Calu3 (cell line): ENCODE data around the gene SNX27. TPM values are rescaled to one million over a fixed set of nuclear protein-coding genes. Genes with fewer than 3 reads are reported as not detected.
"Not testable (repeated sequence)": the region's sequence is repeated elsewhere in the genome, so short reads cannot be mapped to it uniquely, and the experiment has no call there.

Experiments used
- BruUV-seq: library from RNA; stranded (reverse); fragments of 400-500 nt; replicated peaks from 2 replicates; lab custom pipeline; 2021; lab: Mats Ljungman, UMichigan
- CTCF ChIA-PET: fragments of 300-600 bp; sonication (Branson Sonifier 250); formaldehyde crosslinking; loops from one replicate; lab custom pipeline; 2022; ENCODE audit warnings: antibody characterized with exemption; lab: Charles Lee
- DNase-seq: peaks from one replicate; pipeline ENCODE4 v3.0.0; 2022
- H3K27ac Mint-ChIP-seq: one replicate; pipeline ENCODE4 v1.8.0; 2022; ENCODE audit warnings: mixed read lengths; ENCODE audit not compliant: unreplicated experiment
- H3K27me3 Mint-ChIP-seq: one replicate; pipeline ENCODE4 v1.8.0; 2022; ENCODE audit warnings: mixed read lengths; ENCODE audit not compliant: unreplicated experiment
- H3K36me3 Mint-ChIP-seq: one replicate; pipeline ENCODE4 v1.8.0; 2022; ENCODE audit warnings: mild to moderate bottlenecking, moderate library complexity, mixed read lengths; ENCODE audit not compliant: insufficient read depth, unreplicated experiment
- H3K4me1 Mint-ChIP-seq: one replicate; pipeline ENCODE4 v1.8.0; 2022; ENCODE audit warnings: mild to moderate bottlenecking, low read depth, mixed read lengths; ENCODE audit not compliant: unreplicated experiment
- H3K4me3 Mint-ChIP-seq: one replicate; pipeline ENCODE4 v1.8.0; 2022; ENCODE audit warnings: mild to moderate bottlenecking, low read depth, moderate library complexity, mixed read lengths; ENCODE audit not compliant: unreplicated experiment
- H3K9me3 Mint-ChIP-seq: one replicate; pipeline ENCODE4 v1.8.0; 2022; ENCODE audit warnings: low read depth, mixed read lengths; ENCODE audit not compliant: unreplicated experiment
- CTCF ChIP-seq: fragments of 200-600 bp; IDR thresholded peaks from one replicate; pipeline ENCODE4 v1.8.0; 2022; ENCODE audit warnings: antibody characterized with exemption; ENCODE audit not compliant: unreplicated experiment
- intact Hi-C: fragments of 100-400 bp; cut with micrococcal nuclease; formaldehyde crosslinking; loops from one replicate; pipeline ENCODE4 v1.10.0; 2022; ENCODE audit not compliant: unreplicated experiment
- total RNA-seq: library from RNA; stranded (reverse); gene quantifications from 2 replicates; pipeline ENCODE4 v1.2.3, GENCODE V29; 2022

Gene SNX27
- total RNA-seq, 1 experiment from 2014 or later, result 57.1 TPM

GRCh38 chr1:151639466-151639865, 27.6 kb downstream of the SNX27 start:
- Mint-ChIP-seq H3K4me3 (peak overlapping the region; percentile 66), H3K27ac (peak overlapping the region; percentile 90)
- CTCF ChIA-PET, result interaction anchor here (0.5 to 2.9 kb wide), 8 partner anchors 12 to 200 kb away, joined by 3 to 12 read pairs (median 5); partner anchors contain the start of gene C2CD4D

GRCh38 chr1:151641229-151641628, 29.4 kb downstream of the SNX27 start:
- DNase-seq, result no peak

More at GRCh38 chr1:151639466-151639865, 27.6 kb downstream of the SNX27 start:
- Mint-ChIP-seq H3K36me3 (peaks cover 4% of the 10 kb centered on the region), H3K27me3 (no peaks in the 10 kb centered on the region), H3K4me1 (peaks cover 37% of the 10 kb centered on the region), H3K9me3 (no peaks in the 10 kb centered on the region)
- no TSS peak for BruUV-seq
- peak; percentile 15 for DNase-seq
- intact Hi-C loops, result loop anchor here (2.0 kb wide), 1 partner anchor 41 kb away; no protein-coding TSS in a partner anchor
- no peak for TF ChIP-seq CTCF

GRCh38 chr1:151643085-151643484, 31.2 kb downstream of the SNX27 start:
- H3K9me3 Mint-ChIP-seq, H3K4me3 Mint-ChIP-seq, H3K27ac Mint-ChIP-seq, intact Hi-C loops, H3K36me3 Mint-ChIP-seq, DNase-seq, BruUV-seq, CTCF ChIA-PET, H3K27me3 Mint-ChIP-seq: not testable (repeated sequence)
- H3K4me1 Mint-ChIP-seq, result peaks cover 30% of the 10 kb centered on the region

More at GRCh38 chr1:151641229-151641628, 29.4 kb downstream of the SNX27 start:
- H3K36me3 Mint-ChIP-seq, result peaks cover 4% of the 10 kb centered on the region
- no peak overlapping the region for H3K4me3 Mint-ChIP-seq
- CTCF ChIA-PET, result interaction anchor here (0.5 to 0.6 kb wide), 3 partner anchors 10 to 213 kb away, joined by 3 to 5 read pairs (median 4); no protein-coding TSS in a partner anchor
- H3K27ac Mint-ChIP-seq, result no peak overlapping the region
- BruUV-seq, result no TSS peak
- H3K9me3 Mint-ChIP-seq, result no peaks in the 10 kb centered on the region
- no peaks in the 10 kb centered on the region for H3K27me3 Mint-ChIP-seq
- H3K4me1 Mint-ChIP-seq, result peaks cover 37% of the 10 kb centered on the region
- intact Hi-C loops, result no loop called here
- no peak for TF ChIP-seq CTCF

GRCh38 chr1:151644001-151644400, 32.2 kb downstream of the SNX27 start:
- peaks cover 4% of the 10 kb centered on the region for H3K36me3 Mint-ChIP-seq
- H3K4me3 Mint-ChIP-seq, result no peak overlapping the region
- peaks cover 21% of the 10 kb centered on the region for H3K4me1 Mint-ChIP-seq
- intact Hi-C loops, result no loop called here
- no TSS peak for BruUV-seq
- no peaks in the 10 kb centered on the region for H3K9me3 Mint-ChIP-seq
- H3K27me3 Mint-ChIP-seq, result no peaks in the 10 kb centered on the region
- TF ChIP-seq CTCF, result no peak
- no peak for DNase-seq
- CTCF ChIA-PET, result no interaction called here
- no peak overlapping the region for H3K27ac Mint-ChIP-seq

- H3K4me1 Mint-ChIP-seq, result no peaks in the 10 kb centered on the region
- TF ChIP-seq CTCF, result no peak
- CTCF ChIA-PET, result interaction anchor here (0.7 kb wide), 2 partner anchors 12 to 31 kb away, joined by 5 to 8 read pairs; no protein-coding TSS in a partner anchor
- H3K36me3 Mint-ChIP-seq, result peaks cover 10% of the 10 kb centered on the region
- no peak overlapping the region for H3K4me3 Mint-ChIP-seq
- intact Hi-C loops, result no loop called here
- no TSS peak for BruUV-seq
- H3K27ac Mint-ChIP-seq, result no peak overlapping the region
- no peaks in the 10 kb centered on the region for H3K27me3 Mint-ChIP-seq
- DNase-seq, result no peak
- no peaks in the 10 kb centered on the region for H3K9me3 Mint-ChIP-seq
Measured at GRCh38 chr1:151653397-151653796, 41.5 kb downstream of the SNX27 start.
